ENCODE data around the gene AHR.

AHR gene

GRCh38 chr7:17307969-17308648, 9.7 kb downstream of the AHR start:
- TF ChIP-seq Cebpa-rat (IDR thresholded peaks at IDR 0.05) = no peak
- no peak overlapping the region for H3K4me2 ChIP-seq
- no peak overlapping the region for H3K27ac ChIP-seq
- H3K4me1 ChIP-seq = peaks cover 0 to 24% (median 0%) of the 10 kb centered on the region in 10 experiments; a peak in 7 of 20 replicates
- no peak overlapping the region for H3K4me3 ChIP-seq
- H3K36me3 ChIP-seq = no peaks in the 10 kb centered on the region
- no peaks in the 10 kb centered on the region for H4K20me1 ChIP-seq
- H3K9me3 ChIP-seq (replicated peaks in 1 of 11) = no peaks in the 10 kb centered on the region
- H3K27me3 ChIP-seq = no peaks in the 10 kb centered on the region
- H3K9ac ChIP-seq = no peak overlapping the region

GRCh38 chr7:17311194-17311593, 12.7 kb downstream of the AHR start:
- Histone ChIP-seq H3K27ac (no peak overlapping the region), H3K9ac (no peak overlapping the region), H3K4me1 (peaks cover 0 to 9% (median 0%) of the 10 kb centered on the region in 10 experiments; a peak in 2 of 20 replicates), H3K4me2 (no peak overlapping the region), H3K27me3 (no peaks in the 10 kb centered on the region), H4K20me1 (no peaks in the 10 kb centered on the region), H3K36me3 (no peaks in the 10 kb centered on the region), H3K9me3 (replicated peaks in 1 of 11) (no peaks in the 10 kb centered on the region), H3K4me3 (no peak overlapping the region)
- no peak for TF ChIP-seq Cebpa-rat (IDR thresholded peaks at IDR 0.05)

- no peaks in the 10 kb centered on the region for H3K9me3 ChIP-seq (replicated peaks in 1 of 11)
- H3K27me3 ChIP-seq = no peaks in the 10 kb centered on the region
- no peak overlapping the region for H3K27ac ChIP-seq
- no peak overlapping the region for H3K9ac ChIP-seq
- H3K4me3 ChIP-seq = no peak overlapping the region
- no peak for TF ChIP-seq Cebpa-rat (IDR thresholded peaks at IDR 0.05)
- no peak overlapping the region for H3K4me2 ChIP-seq
- no peaks in the 10 kb centered on the region for H4K20me1 ChIP-seq
- no peaks in the 10 kb centered on the region for H3K36me3 ChIP-seq
- H3K4me1 ChIP-seq = 0 out of 20 replicates have a peak, but pooled peaks cover 0 to 3% (median 0%) of the 10 kb centered on the region in 10 experiments
These were observed 13.5 kb downstream of the AHR start for GRCh38 chr7:17311952-17312351.

GRCh38 chr7:17312641-17313040, 14.2 kb downstream of the AHR start:
- Histone ChIP-seq H3K4me3 (no peak overlapping the region), H3K4me1 (no peaks in the 10 kb centered on the region), H3K36me3 (no peaks in the 10 kb centered on the region), H4K20me1 (no peaks in the 10 kb centered on the region), H3K9me3 (replicated peaks in 1 of 11) (no peaks in the 10 kb centered on the region), H3K9ac (no peak overlapping the region), H3K4me2 (no peak overlapping the region), H3K27me3 (no peaks in the 10 kb centered on the region), H3K27ac (no peak overlapping the region)
- no peak for TF ChIP-seq Cebpa-rat (IDR thresholded peaks at IDR 0.05)

- Histone ChIP-seq H3K36me3 (no peaks in the 10 kb centered on the region), H3K4me1 (no peaks in the 10 kb centered on the region), H3K27ac (no peak overlapping the region), H3K9me3 (replicated peaks in 1 of 11) (no peaks in the 10 kb centered on the region), H3K9ac (no peak overlapping the region), H3K4me3 (no peak overlapping the region), H3K27me3 (no peaks in the 10 kb centered on the region), H3K4me2 (no peak overlapping the region), H4K20me1 (no peaks in the 10 kb centered on the region)
- TF ChIP-seq Cebpa-rat (IDR thresholded peaks at IDR 0.05) = no peak
These were observed 14.7 kb downstream of the AHR start for GRCh38 chr7:17313194-17313593.

- Histone ChIP-seq H3K36me3 (no peaks in the 10 kb centered on the region), H3K4me3 (no peak overlapping the region), H3K9me3 (replicated peaks in 1 of 11) (no peaks in the 10 kb centered on the region), H3K4me1 (no peaks in the 10 kb centered on the region), H3K27me3 (no peaks in the 10 kb centered on the region), H4K20me1 (no peaks in the 10 kb centered on the region), H3K4me2 (no peak overlapping the region), H3K27ac (no peak overlapping the region), H3K9ac (no peak overlapping the region)
- no peak for TF ChIP-seq Cebpa-rat (IDR thresholded peaks at IDR 0.05)
These were observed 17.5 kb downstream of the AHR start for GRCh38 chr7:17315974-17316373.

GRCh38 chr7:17318146-17318545, 19.7 kb downstream of the AHR start:
- H3K4me3 ChIP-seq = no peak overlapping the region
- no peaks in the 10 kb centered on the region for H3K27me3 ChIP-seq
- H3K36me3 ChIP-seq = no peaks in the 10 kb centered on the region
- H3K4me2 ChIP-seq = no peak overlapping the region
- no peak overlapping the region for H3K27ac ChIP-seq
- H4K20me1 ChIP-seq = no peaks in the 10 kb centered on the region
- H3K4me1 ChIP-seq = no peaks in the 10 kb centered on the region
- H3K9me3 ChIP-seq (replicated peaks in 1 of 11) = no peaks in the 10 kb centered on the region
- no peak for TF ChIP-seq Cebpa-rat (IDR thresholded peaks at IDR 0.05)
- no peak overlapping the region for H3K9ac ChIP-seq

- Histone ChIP-seq H3K36me3 (no peaks in the 10 kb centered on the region), H3K4me1 (no peaks in the 10 kb centered on the region), H3K27me3 (no peaks in the 10 kb centered on the region), H3K4me3 (no peak overlapping the region), H3K27ac (no peak overlapping the region), H3K9me3 (replicated peaks in 1 of 11) (no peaks in the 10 kb centered on the region), H4K20me1 (no peaks in the 10 kb centered on the region), H3K9ac (no peak overlapping the region), H3K4me2 (no peak overlapping the region)
- TF ChIP-seq Cebpa-rat (IDR thresholded peaks at IDR 0.05) = no peak
These were observed 21.0 kb downstream of the AHR start for GRCh38 chr7:17319164-17320101.

GRCh38 chr7:17320102-17320497, 21.6 kb downstream of the AHR start:
- H3K9ac ChIP-seq = no peak overlapping the region
- no peak overlapping the region for H3K27ac ChIP-seq
- no peaks in the 10 kb centered on the region for H4K20me1 ChIP-seq
- TF ChIP-seq Cebpa-rat (IDR thresholded peaks at IDR 0.05) = no peak
- no peak overlapping the region for H3K4me3 ChIP-seq
- no peaks in the 10 kb centered on the region for H3K9me3 ChIP-seq (replicated peaks in 1 of 11)
- no peaks in the 10 kb centered on the region for H3K36me3 ChIP-seq
- no peaks in the 10 kb centered on the region for H3K4me1 ChIP-seq
- H3K27me3 ChIP-seq = no peaks in the 10 kb centered on the region
- H3K4me2 ChIP-seq = no peak overlapping the region
